ENCODE data around the gene GAL3ST3.

Gene GAL3ST3

DNA sequence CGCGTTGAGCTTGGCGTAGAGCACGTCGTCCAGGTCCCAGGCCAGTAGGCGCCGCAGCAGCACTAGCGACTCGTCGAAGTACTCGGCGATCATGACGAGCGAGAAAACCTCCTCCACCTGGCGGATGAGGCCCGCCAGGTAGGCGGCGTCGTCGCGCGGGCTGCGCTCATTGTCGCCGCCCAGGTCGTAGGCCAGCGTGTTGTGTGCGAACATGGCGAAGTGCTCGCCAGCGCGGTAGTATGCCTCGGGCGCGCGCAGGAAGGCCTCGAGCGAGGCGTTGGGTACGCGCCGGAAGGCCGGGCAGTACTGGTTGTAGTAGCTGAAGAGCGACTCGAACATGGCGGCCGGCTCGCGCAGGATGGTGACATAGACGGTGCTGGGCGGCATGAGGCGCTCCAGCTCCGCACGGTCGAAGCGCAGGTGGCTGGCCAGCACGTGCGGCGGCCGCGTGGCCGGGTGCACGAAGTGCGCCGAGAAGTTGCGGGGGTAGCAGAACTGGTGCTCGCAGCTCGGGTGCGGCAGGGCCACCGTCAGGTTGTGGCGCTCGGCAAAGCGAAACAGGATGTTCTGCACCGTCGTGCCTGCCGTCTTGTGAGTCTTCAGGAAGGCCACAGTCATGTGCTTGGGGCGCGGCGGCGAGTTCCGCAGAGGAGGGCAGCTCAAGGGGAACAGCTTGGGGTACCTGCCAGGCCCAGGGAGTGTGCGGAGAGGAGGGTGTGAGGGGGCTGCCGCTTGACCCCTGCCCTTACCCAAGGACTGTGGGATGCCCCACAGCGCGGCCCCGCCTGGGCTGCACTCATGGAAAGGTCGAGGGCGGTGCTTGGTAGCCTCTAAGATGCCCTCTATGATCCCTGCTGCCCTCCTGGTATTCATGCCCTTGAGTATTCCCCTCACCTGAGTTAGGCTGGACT, 5.7 kb downstream of the GAL3ST3 start:
- Histone ChIP-seq H3K4me2 (ENCODE audit: low read length) (no peak overlapping the region), H3K9ac (ENCODE audit: low read length) (no peak overlapping the region), H3K36me3 (ENCODE audit: insufficient read depth, low read length) (no peaks in the 10 kb centered on the region), H2AFZ (ENCODE audit: low read length) (no peak overlapping the region), H3F3A (ENCODE audit: insufficient read depth, low read length) (no peaks in the 10 kb centered on the region), H3K27ac (ENCODE audit: low read depth, low read length, poor library complexity, severe bottlenecking) (no peak overlapping the region), H3K27me3 (ENCODE audit: insufficient read depth, low read length) (peaks cover 5% of the 10 kb centered on the region; the same call in 1 of the 2 replicates), H3K4me3 (ENCODE audit: low read depth, low read length, poor library complexity, severe bottlenecking) (no peak overlapping the region), H3K9me2 (ENCODE audit: low read depth, low read length) (no peaks in the 10 kb centered on the region), H4K20me1 (ENCODE audit: insufficient read depth, low read length) (no peaks in the 10 kb centered on the region), H3K4me1 (ENCODE audit: insufficient read depth, low read length, severe bottlenecking) (peaks cover 11% of the 10 kb centered on the region), H3K9me3 (ENCODE audit: low read length) (no peaks in the 10 kb centered on the region), H3K79me2 (ENCODE audit: insufficient read depth, low read length) (no peaks in the 10 kb centered on the region)
- TF ChIP-seq EZH2 (IDR thresholded peaks at IDR 0.05; ENCODE audit: borderline replicate concordance, low read length): no peak
- TF ChIP-seq, protein P1, sequence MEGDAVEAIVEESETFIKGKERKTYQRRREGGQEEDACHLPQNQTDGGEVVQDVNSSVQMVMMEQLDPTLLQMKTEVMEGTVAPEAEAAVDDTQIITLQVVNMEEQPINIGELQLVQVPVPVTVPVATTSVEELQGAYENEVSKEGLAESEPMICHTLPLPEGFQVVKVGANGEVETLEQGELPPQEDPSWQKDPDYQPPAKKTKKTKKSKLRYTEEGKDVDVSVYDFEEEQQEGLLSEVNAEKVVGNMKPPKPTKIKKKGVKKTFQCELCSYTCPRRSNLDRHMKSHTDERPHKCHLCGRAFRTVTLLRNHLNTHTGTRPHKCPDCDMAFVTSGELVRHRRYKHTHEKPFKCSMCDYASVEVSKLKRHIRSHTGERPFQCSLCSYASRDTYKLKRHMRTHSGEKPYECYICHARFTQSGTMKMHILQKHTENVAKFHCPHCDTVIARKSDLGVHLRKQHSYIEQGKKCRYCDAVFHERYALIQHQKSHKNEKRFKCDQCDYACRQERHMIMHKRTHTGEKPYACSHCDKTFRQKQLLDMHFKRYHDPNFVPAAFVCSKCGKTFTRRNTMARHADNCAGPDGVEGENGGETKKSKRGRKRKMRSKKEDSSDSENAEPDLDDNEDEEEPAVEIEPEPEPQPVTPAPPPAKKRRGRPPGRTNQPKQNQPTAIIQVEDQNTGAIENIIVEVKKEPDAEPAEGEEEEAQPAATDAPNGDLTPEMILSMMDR (IDR thresholded peaks at IDR 0.05; ENCODE audit: low read length): no peak

GRCh38 chr11:66042227-66042995, 6.5 kb downstream of the GAL3ST3 start:
- Histone ChIP-seq H3K27ac (ENCODE audit: low read depth, low read length, poor library complexity, severe bottlenecking) (no peak overlapping the region), H3K4me1 (ENCODE audit: insufficient read depth, low read length, severe bottlenecking) (peaks cover 11% of the 10 kb centered on the region), H3F3A (ENCODE audit: insufficient read depth, low read length) (no peaks in the 10 kb centered on the region), H3K4me2 (ENCODE audit: low read length) (no peak overlapping the region), H3K36me3 (ENCODE audit: insufficient read depth, low read length) (no peaks in the 10 kb centered on the region), H3K4me3 (ENCODE audit: low read depth, low read length, poor library complexity, severe bottlenecking) (no peak overlapping the region), H3K9me2 (ENCODE audit: low read depth, low read length) (no peaks in the 10 kb centered on the region), H3K9ac (ENCODE audit: low read length) (no peak overlapping the region), H4K20me1 (ENCODE audit: insufficient read depth, low read length) (no peaks in the 10 kb centered on the region), H3K9me3 (ENCODE audit: low read length) (no peaks in the 10 kb centered on the region), H2AFZ (ENCODE audit: low read length) (no peak overlapping the region), H3K27me3 (ENCODE audit: insufficient read depth, low read length) (peaks cover 5% of the 10 kb centered on the region), H3K79me2 (ENCODE audit: insufficient read depth, low read length) (no peaks in the 10 kb centered on the region)
- no peak for TF ChIP-seq EZH2 (IDR thresholded peaks at IDR 0.05; ENCODE audit: borderline replicate concordance, low read length)
- TF ChIP-seq, protein P1 (IDR thresholded peaks at IDR 0.05; ENCODE audit: low read length): no peak

GRCh38 chr11:66039765-66040164, 9.2 kb downstream of the GAL3ST3 start:
- H3K27ac ChIP-seq (ENCODE audit: low read depth, low read length, poor library complexity, severe bottlenecking): no peak overlapping the region
- no peak overlapping the region for H3K9ac ChIP-seq (ENCODE audit: low read length)
- H3K4me3 ChIP-seq (ENCODE audit: low read depth, low read length, poor library complexity, severe bottlenecking): no peak overlapping the region
- TF ChIP-seq, protein P1 (IDR thresholded peaks at IDR 0.05; ENCODE audit: low read length): no peak
- no peak for TF ChIP-seq EZH2 (IDR thresholded peaks at IDR 0.05; ENCODE audit: borderline replicate concordance, low read length)
- no peaks in the 10 kb centered on the region for H3F3A ChIP-seq (ENCODE audit: insufficient read depth, low read length)
- H2AFZ ChIP-seq (ENCODE audit: low read length): no peak overlapping the region
- no peaks in the 10 kb centered on the region for H4K20me1 ChIP-seq (ENCODE audit: insufficient read depth, low read length)
- no peaks in the 10 kb centered on the region for H3K9me3 ChIP-seq (ENCODE audit: low read length)
- peaks cover 3% of the 10 kb centered on the region for H3K4me1 ChIP-seq (ENCODE audit: insufficient read depth, low read length, severe bottlenecking)
- no peaks in the 10 kb centered on the region for H3K36me3 ChIP-seq (ENCODE audit: insufficient read depth, low read length)
- no peak overlapping the region for H3K4me2 ChIP-seq (ENCODE audit: low read length)
- H3K9me2 ChIP-seq (ENCODE audit: low read depth, low read length): no peaks in the 10 kb centered on the region
- H3K79me2 ChIP-seq (ENCODE audit: insufficient read depth, low read length): no peaks in the 10 kb centered on the region
- H3K27me3 ChIP-seq (ENCODE audit: insufficient read depth, low read length): no peaks in the 10 kb centered on the region; the same call in 1 of the 2 replicates

Data from OCI-LY1 (cell line).